Activated CD4-positive, alpha-beta T cell treated with anti-CD3 and anti-CD28 coated beads, Interleukin-2, amount 10 ng/mL, durations not matched to agents 24 days and 14 days (primary cell): Measurements from ENCODE around the gene SIRT5. TPM values are rescaled to one million over a fixed set of nuclear protein-coding genes. Genes with fewer than 3 reads are reported as not detected.

Source experiments
- DNase-seq: peaks from one replicate; pipeline ENCODE4 v3.0.0; 2022
- H3K27ac Mint-ChIP-seq: one replicate; pipeline ENCODE4 v1.8.0; 2022; ENCODE audit warnings: mild to moderate bottlenecking, mixed read lengths
- H3K27me3 Mint-ChIP-seq: one replicate; pipeline ENCODE4 v1.8.0; 2022; ENCODE audit warnings: mixed read lengths
- H3K36me3 Mint-ChIP-seq: one replicate; pipeline ENCODE4 v1.8.0; 2022; ENCODE audit warnings: low read depth, mild to moderate bottlenecking, mixed read lengths
- H3K4me1 Mint-ChIP-seq: one replicate; pipeline ENCODE4 v1.8.0; 2021; ENCODE audit warnings: mixed read lengths
- H3K4me3 Mint-ChIP-seq: one replicate; pipeline ENCODE4 v1.8.0; 2022; ENCODE audit warnings: mild to moderate bottlenecking, moderate library complexity, mixed read lengths
- H3K9me3 Mint-ChIP-seq: one replicate; pipeline ENCODE4 v1.8.0; 2021; ENCODE audit warnings: mixed read lengths
- intact Hi-C: fragments of 100-400 bp; cut with micrococcal nuclease; formaldehyde crosslinking; loops from one replicate; pipeline ENCODE4 v1.15.1; 2023
- total RNA-seq: library from RNA; stranded (reverse); gene quantifications from 2 replicates; pipeline ENCODE4 v1.2.3, GENCODE V29; 2022

SIRT5 gene
- total RNA-seq, 1 donor from 2014 or later, result 8.4 TPM

DNA sequence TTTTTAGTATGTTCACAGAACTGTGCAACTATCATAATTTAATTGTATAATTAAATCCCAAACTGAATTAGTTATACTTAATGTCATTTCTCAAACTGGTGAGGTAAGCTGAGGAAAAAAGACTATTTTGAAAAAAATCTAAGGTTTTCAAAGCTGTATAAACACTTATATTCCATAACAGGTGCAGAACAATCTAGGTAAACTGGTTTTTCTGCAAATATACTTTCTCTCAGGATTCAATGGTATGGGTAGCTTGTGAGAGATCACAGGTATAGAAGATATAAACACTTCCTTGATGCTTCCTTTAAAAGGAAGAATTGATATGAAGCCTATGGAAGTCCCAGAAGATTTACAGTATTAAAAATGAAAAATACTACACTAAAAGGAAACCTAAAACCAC is 74.4 kb downstream of the SIRT5 start:
- intact Hi-C loops, result no loop called here
- H3K9me3 Mint-ChIP-seq, result no peaks in the 10 kb centered on the region
- DNase-seq, result no peak
- peaks cover 29% of the 10 kb centered on the region for H3K36me3 Mint-ChIP-seq
- H3K27me3 Mint-ChIP-seq, result no peaks in the 10 kb centered on the region
- no peak overlapping the region for H3K27ac Mint-ChIP-seq
- H3K4me1 Mint-ChIP-seq, result peaks cover 8% of the 10 kb centered on the region
- H3K4me3 Mint-ChIP-seq, result no peak overlapping the region

DNA sequence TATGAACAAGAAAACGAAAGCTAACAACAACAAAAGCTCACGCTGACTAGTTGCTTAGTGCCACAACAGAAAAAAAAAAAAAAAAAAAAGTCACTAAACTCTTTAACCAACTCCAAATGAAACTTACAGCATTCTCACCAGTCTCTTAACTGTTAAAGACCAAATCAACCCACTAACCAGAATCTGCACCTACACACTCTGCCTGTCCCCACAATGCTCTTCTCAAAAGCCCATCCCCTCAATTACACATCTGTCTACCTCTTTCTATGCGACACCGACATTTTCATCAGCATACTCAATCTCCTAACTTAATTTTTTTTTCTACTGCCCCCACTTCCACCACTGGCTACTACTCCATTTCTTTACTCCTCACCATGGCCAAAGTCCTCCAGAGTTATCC is 75.0 kb downstream of the SIRT5 start:
- Mint-ChIP-seq H3K9me3 (no peaks in the 10 kb centered on the region), H3K27me3 (no peaks in the 10 kb centered on the region), H3K4me3 (no peak overlapping the region), H3K27ac (peak overlapping the region; percentile 9), H3K4me1 (peaks cover 8% of the 10 kb centered on the region), H3K36me3 (peaks cover 29% of the 10 kb centered on the region)
- DNase-seq, result no peak
- intact Hi-C loops, result no loop called here

DNA sequence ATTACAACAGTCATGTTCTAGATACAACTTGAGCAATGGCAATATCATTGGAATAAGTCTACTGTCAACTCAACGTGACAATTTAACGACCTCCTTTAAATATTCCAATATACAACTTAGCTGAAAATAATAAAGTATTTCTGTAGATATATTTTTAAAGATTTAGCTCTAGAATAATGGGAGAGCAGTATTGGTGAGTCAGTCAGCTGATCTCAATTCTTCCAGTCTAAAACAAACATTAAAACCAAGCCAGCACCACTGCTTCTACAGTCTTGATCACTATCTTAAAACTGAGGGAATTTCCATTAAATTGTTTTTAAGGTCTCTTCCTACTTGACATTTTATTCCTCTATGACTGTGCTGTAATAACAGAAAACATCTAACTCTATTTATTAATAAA is 78.9 kb downstream of the SIRT5 start:
- Mint-ChIP-seq H3K36me3 (peaks cover 28% of the 10 kb centered on the region), H3K27me3 (no peaks in the 10 kb centered on the region), H3K4me1 (peaks cover 15% of the 10 kb centered on the region), H3K27ac (no peak overlapping the region), H3K9me3 (no peaks in the 10 kb centered on the region), H3K4me3 (no peak overlapping the region)
- intact Hi-C loops, result no loop called here
- no peak for DNase-seq

DNA sequence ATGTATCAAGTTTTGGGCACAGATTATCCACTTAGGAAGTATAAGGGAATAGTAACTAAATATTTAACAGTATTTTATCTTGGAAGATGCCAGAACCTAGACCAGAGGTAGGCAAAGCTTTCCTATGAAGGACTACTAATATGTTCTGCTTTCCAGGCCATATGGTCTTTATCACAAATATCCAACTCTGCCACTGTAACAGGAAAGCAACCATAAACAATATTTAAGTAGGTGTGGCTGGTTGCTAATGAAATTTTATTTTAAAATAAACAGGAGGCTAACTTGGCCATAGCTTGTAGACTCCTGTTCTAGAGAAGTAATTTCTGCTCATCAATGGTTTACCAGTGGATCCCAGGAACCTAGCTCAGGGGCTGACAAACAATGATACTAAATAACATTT is 80.1 kb downstream of the SIRT5 start:
- Mint-ChIP-seq H3K4me3 (no peak overlapping the region), H3K9me3 (no peaks in the 10 kb centered on the region), H3K4me1 (peaks cover 11% of the 10 kb centered on the region), H3K36me3 (peaks cover 25% of the 10 kb centered on the region), H3K27ac (no peak overlapping the region), H3K27me3 (no peaks in the 10 kb centered on the region)
- no peak for DNase-seq
- intact Hi-C loops, result no loop called here

DNA sequence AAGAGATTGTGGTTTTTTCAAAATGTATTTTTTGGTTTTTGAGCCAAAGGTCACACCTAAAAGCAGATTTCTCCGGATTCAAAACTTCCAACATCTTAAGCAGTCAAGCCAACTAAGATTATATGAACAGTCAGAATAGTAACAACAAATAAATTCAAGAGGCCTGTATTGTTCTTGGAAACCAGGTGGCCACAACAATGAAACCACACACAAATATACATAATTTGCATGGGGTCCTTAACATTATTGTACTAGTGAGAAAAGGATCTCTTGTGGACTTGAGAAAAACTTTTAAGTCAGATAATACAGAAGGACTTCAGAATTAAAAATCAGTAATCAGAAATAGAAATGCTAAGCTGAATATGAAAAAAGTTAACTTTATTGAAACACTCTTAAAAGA is 81.3 kb downstream of the SIRT5 start:
- DNase-seq, result no peak
- intact Hi-C loops, result no loop called here
- H3K4me1 Mint-ChIP-seq, result peaks cover 9% of the 10 kb centered on the region
- no peaks in the 10 kb centered on the region for H3K9me3 Mint-ChIP-seq
- no peak overlapping the region for H3K4me3 Mint-ChIP-seq
- peaks cover 20% of the 10 kb centered on the region for H3K36me3 Mint-ChIP-seq
- H3K27ac Mint-ChIP-seq, result no peak overlapping the region
- no peaks in the 10 kb centered on the region for H3K27me3 Mint-ChIP-seq

DNA sequence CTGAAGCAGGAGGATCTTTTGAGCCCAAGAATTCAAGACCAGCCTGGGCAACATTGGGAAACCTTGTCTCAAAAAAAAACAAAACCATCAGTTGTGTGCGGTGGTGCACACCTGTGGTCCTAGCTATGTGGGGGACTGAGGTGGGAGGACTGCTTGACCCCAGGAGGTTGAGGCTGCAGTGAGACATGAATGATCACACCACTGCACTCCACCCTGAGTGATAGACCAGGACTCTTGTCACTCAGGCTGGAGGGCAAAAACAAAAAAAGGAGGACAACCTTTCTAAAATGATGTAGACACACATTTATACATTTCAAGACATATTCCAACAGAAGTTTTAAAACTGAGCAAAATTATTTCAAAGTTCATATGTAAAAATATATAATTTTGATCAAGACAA is 85.9 kb downstream of the SIRT5 start:
- no peak overlapping the region for H3K4me3 Mint-ChIP-seq
- intact Hi-C loops, result no loop called here
- H3K27me3 Mint-ChIP-seq, result no peaks in the 10 kb centered on the region
- DNase-seq, result no peak
- H3K27ac Mint-ChIP-seq, result no peak overlapping the region
- no peaks in the 10 kb centered on the region for H3K9me3 Mint-ChIP-seq
- H3K36me3 Mint-ChIP-seq, result peaks cover 15% of the 10 kb centered on the region
- H3K4me1 Mint-ChIP-seq, result peaks cover 44% of the 10 kb centered on the region

DNA sequence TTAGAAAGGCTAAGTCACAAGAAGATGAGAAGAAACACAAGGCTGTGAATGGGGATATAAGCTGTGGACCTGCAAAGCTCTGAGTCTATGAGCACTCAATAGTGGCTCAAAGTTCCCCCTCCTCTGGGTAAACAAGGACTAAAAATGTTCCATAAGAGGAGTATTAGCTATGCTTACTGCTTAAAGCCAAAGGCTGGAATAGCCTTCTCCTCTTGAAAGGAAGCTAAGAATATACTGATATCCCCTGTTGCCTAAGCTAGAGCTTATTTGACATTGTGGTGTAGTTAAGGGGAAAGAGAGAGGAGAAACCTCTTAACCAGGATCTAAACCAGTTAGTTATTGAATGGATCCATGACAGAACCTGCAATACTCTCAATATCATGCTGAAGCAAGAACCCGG is 86.5 kb downstream of the SIRT5 start:
- Mint-ChIP-seq H3K4me1 (peaks cover 45% of the 10 kb centered on the region), H3K27ac (no peak overlapping the region)

DNA sequence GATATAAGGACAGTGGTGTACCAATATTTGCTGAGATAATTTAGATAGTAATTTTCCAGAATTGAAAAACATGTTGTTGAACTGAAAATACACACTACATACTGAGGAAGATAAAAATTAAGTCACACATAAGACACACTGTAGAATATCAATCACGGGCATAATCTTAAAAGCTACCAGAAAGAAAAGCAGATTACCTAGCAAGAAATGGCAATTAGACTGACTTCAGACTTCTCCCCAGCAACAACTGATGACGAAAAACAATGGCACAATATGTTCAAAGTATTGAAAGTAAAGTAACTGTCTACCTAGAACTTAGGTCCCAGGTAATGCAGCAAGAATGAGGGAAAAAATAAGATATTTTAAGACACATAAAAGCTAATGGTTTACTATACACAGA is 87.2 kb downstream of the SIRT5 start:
- no peak overlapping the region for H3K4me3 Mint-ChIP-seq
- peaks cover 18% of the 10 kb centered on the region for H3K36me3 Mint-ChIP-seq
- no peaks in the 10 kb centered on the region for H3K27me3 Mint-ChIP-seq
- intact Hi-C loops, result no loop called here
- no peak overlapping the region for H3K27ac Mint-ChIP-seq
- H3K9me3 Mint-ChIP-seq, result peaks cover 3% of the 10 kb centered on the region
- peaks cover 47% of the 10 kb centered on the region for H3K4me1 Mint-ChIP-seq
- no peak for DNase-seq

More for the DNA sequence above, 86.5 kb downstream of the SIRT5 start:
- intact Hi-C loops, result no loop called here
- peaks cover 2% of the 10 kb centered on the region for H3K9me3 Mint-ChIP-seq
- no peak overlapping the region for H3K4me3 Mint-ChIP-seq
- no peak for DNase-seq
- peaks cover 16% of the 10 kb centered on the region for H3K36me3 Mint-ChIP-seq
- no peaks in the 10 kb centered on the region for H3K27me3 Mint-ChIP-seq

DNA sequence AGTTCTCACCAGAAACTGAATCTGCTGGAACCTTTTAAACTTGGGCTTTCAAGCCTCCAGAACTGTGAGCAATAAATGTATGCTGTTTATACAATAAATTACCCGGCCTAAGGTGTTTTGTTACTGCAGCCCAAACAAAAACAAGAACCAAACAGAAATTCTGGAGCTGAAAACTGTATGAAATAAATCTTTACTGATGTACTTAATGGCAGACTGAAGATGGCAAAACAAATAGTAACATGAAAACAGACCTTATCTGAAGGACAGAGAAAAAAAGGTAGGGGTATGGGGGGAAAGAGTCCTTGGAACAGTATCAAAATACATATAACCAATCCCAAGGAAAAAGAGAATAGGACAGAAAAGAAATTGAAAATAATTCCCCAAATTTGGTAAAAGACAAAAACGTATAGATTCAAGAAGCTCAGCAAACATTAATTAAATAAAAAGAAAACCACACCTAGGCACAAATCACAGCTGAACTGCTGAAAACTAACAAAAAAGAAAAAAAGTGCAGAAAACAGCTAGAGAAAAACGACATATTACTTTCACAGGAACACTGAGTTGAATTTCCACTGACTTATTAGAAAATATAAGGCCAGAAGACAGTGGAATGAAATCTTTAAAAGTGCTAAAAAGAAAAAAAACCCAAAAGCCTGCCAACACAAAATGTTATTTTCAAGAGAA is 88.4 kb downstream of the SIRT5 start:
- no peak for DNase-seq
- Mint-ChIP-seq H3K4me3 (peak overlapping the region; percentile 11), H3K27me3 (no peaks in the 10 kb centered on the region), H3K36me3 (peaks cover 20% of the 10 kb centered on the region), H3K4me1 (peaks cover 55% of the 10 kb centered on the region), H3K9me3 (peaks cover 3% of the 10 kb centered on the region), H3K27ac (no peak overlapping the region)
- intact Hi-C loops, result no loop called here

DNA sequence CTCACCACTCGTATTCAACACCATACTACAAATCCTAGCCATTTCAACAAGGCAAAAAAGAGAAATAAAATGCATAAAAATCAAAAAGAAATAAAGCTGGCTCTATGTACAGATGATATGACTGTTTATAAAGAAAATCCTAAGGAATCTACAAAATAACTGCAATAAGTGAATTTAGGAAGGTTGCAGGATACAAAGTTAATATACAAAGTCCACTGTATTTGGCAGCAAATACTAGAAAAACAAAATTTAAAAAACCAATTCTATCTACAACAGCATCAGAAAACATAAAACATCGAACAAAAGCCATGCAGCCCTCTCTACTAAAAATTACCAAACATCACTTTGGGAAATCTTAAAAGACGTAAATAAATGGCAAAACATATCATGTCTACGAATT is 89.6 kb downstream of the SIRT5 start:
- H3K4me1 Mint-ChIP-seq, result peaks cover 65% of the 10 kb centered on the region

More for the DNA sequence above, 89.6 kb downstream of the SIRT5 start:
- intact Hi-C loops, result no loop called here
- Mint-ChIP-seq H3K4me3 (no peak overlapping the region), H3K36me3 (peaks cover 21% of the 10 kb centered on the region), H3K9me3 (peaks cover 3% of the 10 kb centered on the region), H3K27ac (no peak overlapping the region), H3K27me3 (no peaks in the 10 kb centered on the region)
- DNase-seq, result no peak

Other genes with a start within 250 kb of the SIRT5 start
- 25.1 and 26.8 TPM in 2 replicates for gene TBC1D7, start 246.1 kb upstream of the SIRT5 start, total RNA-seq
- 9.8 and 10.2 TPM in 2 replicates for gene GFOD1, start 87.0 kb upstream of the SIRT5 start, total RNA-seq
- gene NOL7, start 40.7 kb downstream of the SIRT5 start, total RNA-seq, result 103 and 104 TPM in 2 replicates
- gene RANBP9, start 137.2 kb downstream of the SIRT5 start, total RNA-seq, result 52.6 and 56.2 TPM in 2 replicates
- gene MCUR1, start 240.0 kb downstream of the SIRT5 start, total RNA-seq, result 39.0 and 43.7 TPM in 2 replicates